HUES48 (cell line): ENCODE measurements around the gene PPP1R1C.

ENCODE experiments used
- H3K27ac ChIP-seq: one replicate; pipeline ENCODE4 v1.7.0; 2013; ENCODE audit warnings: low read depth, low read length, inconsistent platforms
- H3K27me3 ChIP-seq: 2 replicates; pipeline ENCODE4 v1.6.1; 2013; ENCODE audit warnings: mild to moderate bottlenecking, low read length; ENCODE audit not compliant: control insufficient read depth, insufficient read depth
- H3K36me3 ChIP-seq: 2 replicates; pipeline ENCODE4 v1.6.1; 2013; ENCODE audit warnings: low read length; ENCODE audit not compliant: control insufficient read depth, insufficient read depth
- H3K4me1 ChIP-seq: 2 replicates; pipeline ENCODE4 v1.6.1; 2013; ENCODE audit warnings: mild to moderate bottlenecking, low read length; ENCODE audit not compliant: control insufficient read depth, insufficient read depth
- H3K4me3 ChIP-seq: 2 replicates; pipeline ENCODE4 v1.5.1; 2013; ENCODE audit warnings: mild to moderate bottlenecking, low read depth, low read length
- H3K9ac ChIP-seq: 2 replicates; pipeline ENCODE4 v1.6.1; 2013; ENCODE audit warnings: mild to moderate bottlenecking, low read depth, low read length, moderate library complexity
- H3K9me3 ChIP-seq: 2 replicates; pipeline ENCODE4 v1.6.1; 2013; ENCODE audit warnings: low read length; ENCODE audit not compliant: control insufficient read depth, insufficient read depth

PPP1R1C gene

DNA sequence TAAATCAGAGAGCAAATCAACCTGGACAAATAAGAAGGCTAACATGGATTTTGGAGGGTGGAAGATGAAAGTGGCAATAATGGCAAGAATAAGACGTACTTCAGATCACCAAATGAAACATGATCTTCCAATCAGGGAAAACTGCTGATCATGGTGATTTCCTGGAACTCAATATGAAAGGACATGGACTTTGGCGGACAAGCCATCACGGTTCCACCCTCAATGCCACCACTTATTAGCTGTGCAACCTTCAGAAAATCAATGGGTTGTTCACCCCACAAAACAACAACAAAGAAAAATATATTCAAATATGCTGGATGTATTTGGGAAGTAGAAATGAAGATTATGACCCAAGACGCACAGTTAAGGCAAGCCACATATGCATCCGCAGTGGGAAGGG is 81.7 kb downstream of the PPP1R1C start:
- Histone ChIP-seq H3K4me1 (peaks cover 18% of the 10 kb centered on the region), H3K4me3 (no peak overlapping the region), H3K27me3 (no peaks in the 10 kb centered on the region), H3K36me3 (no peaks in the 10 kb centered on the region), H3K9ac (no peak overlapping the region), H3K9me3 (no peaks in the 10 kb centered on the region), H3K27ac (no peak overlapping the region)

DNA sequence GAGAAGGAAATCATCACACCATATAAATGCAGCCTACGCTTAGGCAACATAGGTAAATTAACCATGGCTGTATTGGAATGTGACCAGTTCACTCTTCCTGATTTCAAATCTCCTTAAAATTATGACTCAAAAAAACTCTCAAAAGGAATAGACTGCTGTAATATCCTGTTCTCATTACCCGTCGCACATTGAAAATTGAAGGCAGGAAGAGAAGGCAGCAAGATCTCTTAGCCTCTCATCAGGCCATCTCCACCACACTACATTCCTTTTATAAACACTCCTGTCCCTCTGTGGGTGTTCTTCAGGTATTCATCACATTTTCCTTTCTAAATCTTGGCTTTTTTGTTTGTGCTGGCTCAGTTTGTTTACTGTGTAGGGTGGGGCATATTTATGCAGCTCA is 83.2 kb downstream of the PPP1R1C start:
- no peak overlapping the region for H3K9ac ChIP-seq
- H3K9me3 ChIP-seq: no peaks in the 10 kb centered on the region
- H3K27ac ChIP-seq: no peak overlapping the region
- H3K4me3 ChIP-seq: no peak overlapping the region
- H3K4me1 ChIP-seq: peaks cover 18% of the 10 kb centered on the region
- H3K27me3 ChIP-seq: no peaks in the 10 kb centered on the region
- H3K36me3 ChIP-seq: no peaks in the 10 kb centered on the region

DNA sequence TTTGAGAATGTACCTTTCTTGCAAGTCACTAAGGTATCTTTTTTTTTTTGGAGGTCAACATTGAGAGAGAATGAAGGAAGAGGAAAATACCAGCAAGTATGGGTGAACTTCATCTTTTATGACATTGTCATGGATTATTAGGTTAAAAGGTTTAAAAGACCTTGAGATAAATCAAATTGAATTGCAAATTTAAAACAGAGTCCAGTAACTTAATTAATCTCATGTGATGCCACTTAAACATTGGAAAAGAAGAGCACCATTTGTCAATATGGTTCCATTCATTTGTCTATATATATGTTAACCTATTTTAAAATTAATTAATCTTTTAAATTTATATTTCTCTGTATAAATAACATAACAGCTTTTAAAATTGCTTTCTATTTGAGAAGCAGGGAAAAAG is 83.8 kb downstream of the PPP1R1C start:
- Histone ChIP-seq H3K27ac (no peak overlapping the region), H3K36me3 (no peaks in the 10 kb centered on the region), H3K4me3 (no peak overlapping the region), H3K4me1 (peaks cover 18% of the 10 kb centered on the region), H3K9me3 (no peaks in the 10 kb centered on the region), H3K27me3 (no peaks in the 10 kb centered on the region), H3K9ac (no peak overlapping the region)

DNA sequence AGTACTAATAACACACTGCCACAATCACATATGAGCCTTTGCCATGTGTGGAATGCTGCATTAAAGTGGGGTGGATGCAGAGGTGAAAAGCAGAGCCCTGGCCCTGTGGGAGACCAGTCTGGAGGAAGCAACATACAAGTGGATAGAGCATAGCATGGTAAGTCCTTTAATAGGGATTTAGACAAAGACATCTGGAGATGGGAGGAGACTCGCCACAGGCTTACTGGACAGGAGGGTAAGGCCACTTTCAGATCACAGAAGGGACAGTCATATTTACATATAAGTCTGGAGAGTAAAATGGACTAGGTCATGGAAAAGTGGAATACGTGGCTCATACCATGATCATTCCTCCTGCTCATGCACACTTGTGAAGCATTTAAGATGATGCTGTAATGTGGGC is 84.3 kb downstream of the PPP1R1C start:
- Histone ChIP-seq H3K36me3 (no peaks in the 10 kb centered on the region), H3K4me1 (peaks cover 18% of the 10 kb centered on the region), H3K27me3 (no peaks in the 10 kb centered on the region), H3K27ac (no peak overlapping the region), H3K9ac (no peak overlapping the region), H3K4me3 (no peak overlapping the region), H3K9me3 (no peaks in the 10 kb centered on the region)

DNA sequence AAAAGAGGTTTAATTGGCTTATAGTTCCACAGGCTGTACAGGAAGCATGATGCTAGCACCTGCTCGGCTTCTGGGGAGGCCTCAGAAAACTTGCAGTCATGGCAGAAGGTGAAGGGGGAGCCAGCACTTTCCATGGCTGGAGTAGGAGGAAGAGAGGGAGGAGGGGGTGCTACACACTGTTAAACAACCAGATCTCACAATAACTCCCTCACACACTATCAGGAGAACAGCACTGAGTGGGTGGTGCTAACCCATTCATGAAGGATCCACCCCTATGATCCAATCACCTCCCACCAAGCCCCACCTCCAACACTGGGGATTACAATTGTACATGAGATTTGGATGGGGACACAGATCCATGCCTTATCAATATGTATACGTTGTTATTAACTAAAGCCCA is 85.1 kb downstream of the PPP1R1C start:
- H3K4me1 ChIP-seq: peaks cover 18% of the 10 kb centered on the region
- H3K9me3 ChIP-seq: no peaks in the 10 kb centered on the region
- no peak overlapping the region for H3K4me3 ChIP-seq
- H3K27me3 ChIP-seq: no peaks in the 10 kb centered on the region
- H3K27ac ChIP-seq: no peak overlapping the region
- H3K9ac ChIP-seq: no peak overlapping the region
- no peaks in the 10 kb centered on the region for H3K36me3 ChIP-seq

DNA sequence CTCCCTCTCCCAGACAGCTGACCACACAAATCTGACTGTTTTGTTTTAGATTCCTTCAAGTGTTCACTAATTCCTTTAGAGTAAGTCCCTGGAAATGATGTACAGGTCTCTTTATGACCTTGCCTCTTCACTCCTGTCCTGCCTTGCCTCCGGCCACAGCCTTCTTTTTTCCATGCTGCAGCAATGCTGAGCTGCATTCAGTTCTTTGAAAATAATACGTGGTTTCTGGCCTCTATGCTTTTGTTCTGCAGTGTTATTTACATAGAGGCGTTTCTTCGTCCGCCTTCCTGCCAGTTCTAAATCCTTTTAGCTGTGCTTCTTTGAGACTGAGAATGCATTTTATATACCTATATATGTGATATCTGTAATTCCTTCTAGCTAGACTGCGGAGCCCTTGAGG is 87.2 kb downstream of the PPP1R1C start:
- Histone ChIP-seq H3K4me1 (peaks cover 16% of the 10 kb centered on the region), H3K27me3 (no peaks in the 10 kb centered on the region), H3K9ac (no peak overlapping the region), H3K27ac (no peak overlapping the region), H3K4me3 (no peak overlapping the region), H3K9me3 (no peaks in the 10 kb centered on the region), H3K36me3 (no peaks in the 10 kb centered on the region)

DNA sequence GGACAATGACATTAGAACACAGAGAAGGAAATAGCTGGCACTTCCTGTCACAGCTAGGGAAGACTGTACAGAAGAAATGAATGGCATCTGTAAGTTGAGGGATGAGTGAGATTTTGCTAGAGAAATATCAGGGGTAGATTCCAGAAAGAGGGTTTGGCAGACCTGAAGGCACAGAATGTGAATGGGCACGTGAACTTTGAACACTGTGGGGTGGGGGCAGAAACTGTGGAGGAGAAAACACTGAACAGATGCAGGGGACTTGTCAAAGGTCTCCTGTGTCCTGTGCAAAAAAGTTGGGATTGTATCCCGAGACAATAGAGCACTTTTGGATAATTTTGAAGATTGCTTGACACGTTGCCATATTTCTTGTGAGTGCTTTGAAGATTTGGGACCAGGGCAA is 88.0 kb downstream of the PPP1R1C start:
- H3K4me3 ChIP-seq: no peak overlapping the region
- no peaks in the 10 kb centered on the region for H3K9me3 ChIP-seq
- no peak overlapping the region for H3K27ac ChIP-seq
- H3K9ac ChIP-seq: no peak overlapping the region
- peaks cover 8% of the 10 kb centered on the region for H3K4me1 ChIP-seq
- no peaks in the 10 kb centered on the region for H3K27me3 ChIP-seq
- no peaks in the 10 kb centered on the region for H3K36me3 ChIP-seq

DNA sequence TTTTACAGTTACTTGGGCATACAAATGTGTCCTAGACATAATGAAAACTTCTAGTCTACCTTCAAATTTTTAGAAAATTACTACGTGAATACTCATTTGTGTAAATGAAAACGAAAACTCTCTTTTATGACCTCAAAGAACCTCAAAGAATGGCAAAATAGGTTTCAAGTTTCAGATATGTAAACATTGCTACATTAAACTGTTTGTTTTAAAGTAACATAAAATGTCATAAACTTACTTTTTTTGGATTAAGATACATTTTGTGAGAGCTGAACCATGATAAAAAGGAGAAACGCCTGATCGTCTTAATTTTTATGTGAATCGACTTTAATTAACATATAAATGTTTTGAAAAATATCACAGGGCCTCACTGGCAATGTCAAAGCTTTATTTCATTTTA is 91.4 kb downstream of the PPP1R1C start:
- H3K27me3 ChIP-seq: no peaks in the 10 kb centered on the region
- no peaks in the 10 kb centered on the region for H3K36me3 ChIP-seq
- H3K9me3 ChIP-seq: no peaks in the 10 kb centered on the region
- no peak overlapping the region for H3K9ac ChIP-seq
- H3K27ac ChIP-seq: no peak overlapping the region
- H3K4me1 ChIP-seq: peaks cover 2% of the 10 kb centered on the region; the same call in 1 of the 2 replicates
- no peak overlapping the region for H3K4me3 ChIP-seq

DNA sequence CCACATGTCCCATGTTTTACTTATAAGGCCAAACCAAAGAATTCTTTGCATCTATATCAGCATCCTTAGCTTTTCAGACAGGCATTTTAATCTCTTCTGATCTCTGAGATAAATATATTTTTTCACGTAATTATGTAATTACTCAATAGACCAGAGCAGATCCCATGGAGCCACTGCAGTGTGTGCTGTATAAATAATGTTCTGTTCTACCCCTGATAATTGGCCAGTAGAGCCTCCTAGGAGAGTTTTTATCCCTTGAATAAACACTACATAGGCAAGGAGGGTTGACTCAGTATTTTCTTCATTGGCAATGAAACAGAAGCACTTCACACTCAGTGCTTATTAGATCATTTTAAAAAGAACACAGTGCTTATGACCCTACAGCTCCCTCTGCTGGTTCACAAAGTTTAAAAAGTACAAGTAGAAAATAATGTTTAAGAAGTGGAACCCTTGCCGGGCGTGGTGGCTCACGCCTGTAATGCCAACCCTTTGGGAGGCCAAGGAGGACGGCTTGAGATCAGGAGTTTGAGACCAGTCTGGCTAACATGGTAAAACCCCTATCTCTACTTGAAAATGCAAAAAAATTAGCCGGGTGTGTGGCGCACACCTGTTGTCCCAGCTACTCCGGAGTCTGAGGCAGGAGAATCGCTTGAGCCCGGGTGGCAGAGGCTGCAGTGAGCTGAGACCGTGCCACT is 91.9 kb downstream of the PPP1R1C start:
- H3K4me3 ChIP-seq: no peak overlapping the region
- H3K27me3 ChIP-seq: no peaks in the 10 kb centered on the region
- no peak overlapping the region for H3K27ac ChIP-seq
- H3K9me3 ChIP-seq: no peaks in the 10 kb centered on the region
- no peak overlapping the region for H3K9ac ChIP-seq
- H3K36me3 ChIP-seq: no peaks in the 10 kb centered on the region
- peaks cover 5% of the 10 kb centered on the region; the same call in 1 of the 2 replicates for H3K4me1 ChIP-seq

DNA sequence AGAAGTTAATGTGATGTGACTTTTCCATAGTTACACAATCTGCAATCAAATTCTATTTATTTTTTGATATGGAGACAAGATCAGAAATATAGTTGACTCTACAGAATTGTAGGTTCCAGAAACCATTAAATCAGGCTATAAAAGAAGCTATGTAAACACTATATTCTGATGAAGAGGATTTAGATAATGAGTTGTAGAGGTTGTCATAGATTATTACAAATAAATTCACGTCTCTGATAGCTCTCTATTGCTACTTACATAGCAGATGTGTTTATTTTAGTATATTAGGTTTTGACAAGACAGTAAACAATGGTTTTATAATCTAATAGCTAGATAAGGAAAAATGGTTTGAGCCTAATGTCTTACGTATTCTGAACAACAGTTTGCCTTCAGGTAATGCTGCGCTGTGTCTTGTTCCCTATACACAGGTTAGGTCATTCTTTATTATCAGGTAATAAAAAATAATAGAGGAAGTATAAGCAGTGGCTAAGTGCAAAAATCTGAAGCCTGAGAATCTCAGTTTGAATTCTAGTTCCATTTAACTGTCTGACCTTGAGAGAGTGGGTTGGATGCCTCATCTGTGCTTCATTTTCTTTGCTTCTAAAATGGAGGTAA is 93.4 kb downstream of the PPP1R1C start:
- Histone ChIP-seq H3K4me3 (no peak overlapping the region), H3K36me3 (no peaks in the 10 kb centered on the region), H3K27ac (no peak overlapping the region), H3K9me3 (no peaks in the 10 kb centered on the region), H3K9ac (no peak overlapping the region), H3K4me1 (peaks cover 5% of the 10 kb centered on the region; the same call in 1 of the 2 replicates), H3K27me3 (no peaks in the 10 kb centered on the region)

DNA sequence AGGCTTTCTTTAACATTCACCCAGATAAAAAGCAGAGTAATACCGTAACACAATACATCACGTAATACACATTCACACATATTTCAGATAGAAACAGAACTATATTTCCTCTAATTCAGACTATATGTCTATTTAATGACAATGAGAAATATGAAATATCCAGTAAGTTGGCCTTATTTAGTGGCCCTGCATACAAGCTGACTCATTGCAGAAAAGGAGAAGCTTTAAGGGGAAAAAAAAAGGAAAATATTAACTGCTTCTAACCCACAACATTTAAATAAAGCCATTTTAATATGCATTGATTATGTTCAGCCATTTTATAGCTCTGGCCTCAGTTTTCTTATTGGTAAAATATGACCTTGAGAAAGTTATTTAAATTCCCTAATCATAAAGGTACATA is 94.8 kb downstream of the PPP1R1C start:
- 0 out of 2 replicates have a peak, but pooled peaks cover 3% of the 10 kb centered on the region for H3K9me3 ChIP-seq
- H3K9ac ChIP-seq: no peak overlapping the region
- H3K4me3 ChIP-seq: no peak overlapping the region
- no peaks in the 10 kb centered on the region for H3K27me3 ChIP-seq
- no peak overlapping the region for H3K27ac ChIP-seq
- peaks cover 5% of the 10 kb centered on the region; the same call in 1 of the 2 replicates for H3K4me1 ChIP-seq
- no peaks in the 10 kb centered on the region for H3K36me3 ChIP-seq
